Measurements from ENCODE around the gene FRRS1L. TPM values are rescaled to one million over a fixed set of nuclear protein-coding genes. Genes with fewer than 3 reads are reported as not detected.
A peak's percentile ranks its signal among the peaks of the same experiment; 100 is the strongest.

Gene FRRS1L, protein sequence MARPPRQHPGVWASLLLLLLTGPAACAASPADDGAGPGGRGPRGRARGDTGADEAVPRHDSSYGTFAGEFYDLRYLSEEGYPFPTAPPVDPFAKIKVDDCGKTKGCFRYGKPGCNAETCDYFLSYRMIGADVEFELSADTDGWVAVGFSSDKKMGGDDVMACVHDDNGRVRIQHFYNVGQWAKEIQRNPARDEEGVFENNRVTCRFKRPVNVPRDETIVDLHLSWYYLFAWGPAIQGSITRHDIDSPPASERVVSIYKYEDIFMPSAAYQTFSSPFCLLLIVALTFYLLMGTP
- 1 to 10 TPM; 3.9 to 5.9 (median 4.4) TPM for total RNA-seq
- polyA plus RNA-seq, result 0.91 TPM
- long read RNA-seq, donor 1, full-length matches to known transcripts, result 3 of 7 reads
- long read RNA-seq, donor 1, partial matches to known transcripts, result 3 of 7 reads
- long read RNA-seq, donor 1, other reads (novel, unspliced or antisense), result 1 of 7 reads
- long read RNA-seq, donor 2, partial matches to known transcripts, result 0 of 1 reads
- long read RNA-seq, donor 2, other reads (novel, unspliced or antisense), result 1 of 1 reads
- long read RNA-seq, donor 3, result 0 reads
- long read RNA-seq, donor 4, full-length matches to known transcripts, result 2 of 3 reads
- long read RNA-seq, donor 4, partial matches to known transcripts, result 1 of 3 reads
- long read RNA-seq, donor 4, other reads (novel, unspliced or antisense), result 0 of 3 reads

- peak; percentile 40 to 63 for ATAC-seq
- Histone ChIP-seq H3K4me1 (ENCODE audit: control insufficient read depth, insufficient read depth, low read length) (no peaks in the 10 kb centered on the region), H3K27ac (ENCODE audit: low read length) (no peak within 1 kb of the TSS), H3K9me3 (ENCODE audit: control insufficient read depth, low read length) (no peaks in the 10 kb centered on the region), H3K27me3 (ENCODE audit: control insufficient read depth, insufficient read depth) (no peaks in the 10 kb centered on the region), H3K4me3 (ENCODE audit: low read length) (peak within 1 kb of the TSS; percentile 64)
- intact Hi-C loops (cut with DNase I), result no loop called here
- WGBS, result 6% methylated on average over 82 of the region's 86 CpGs
- no peak for DNase-seq
Measured at GRCh38 chr9:109166771-109167601, at the start of gene FRRS1L. TSS of gene FRRS1L (minus strand) at chr9:109167249. CDS start at chr9:109167138, 111 bp downstream.

GRCh38 chr9:109214414-109214813, 47.4 kb upstream of the FRRS1L start:
- no peak overlapping the region for H3K27ac ChIP-seq (ENCODE audit: low read length)
- H3K27me3 ChIP-seq (ENCODE audit: control insufficient read depth, insufficient read depth), result no peaks in the 10 kb centered on the region
- DNase-seq (no peak), ATAC-seq (no peak)
- intact Hi-C loops (cut with DNase I), result no loop called here
- no peaks in the 10 kb centered on the region for H3K4me1 ChIP-seq (ENCODE audit: control insufficient read depth, insufficient read depth, low read length)
- no peaks in the 10 kb centered on the region for H3K9me3 ChIP-seq (ENCODE audit: control insufficient read depth, low read length)
- no peak overlapping the region for H3K4me3 ChIP-seq (ENCODE audit: low read length)
- 94% methylated on average over 6 of the region's 6 CpGs for WGBS

DNA sequence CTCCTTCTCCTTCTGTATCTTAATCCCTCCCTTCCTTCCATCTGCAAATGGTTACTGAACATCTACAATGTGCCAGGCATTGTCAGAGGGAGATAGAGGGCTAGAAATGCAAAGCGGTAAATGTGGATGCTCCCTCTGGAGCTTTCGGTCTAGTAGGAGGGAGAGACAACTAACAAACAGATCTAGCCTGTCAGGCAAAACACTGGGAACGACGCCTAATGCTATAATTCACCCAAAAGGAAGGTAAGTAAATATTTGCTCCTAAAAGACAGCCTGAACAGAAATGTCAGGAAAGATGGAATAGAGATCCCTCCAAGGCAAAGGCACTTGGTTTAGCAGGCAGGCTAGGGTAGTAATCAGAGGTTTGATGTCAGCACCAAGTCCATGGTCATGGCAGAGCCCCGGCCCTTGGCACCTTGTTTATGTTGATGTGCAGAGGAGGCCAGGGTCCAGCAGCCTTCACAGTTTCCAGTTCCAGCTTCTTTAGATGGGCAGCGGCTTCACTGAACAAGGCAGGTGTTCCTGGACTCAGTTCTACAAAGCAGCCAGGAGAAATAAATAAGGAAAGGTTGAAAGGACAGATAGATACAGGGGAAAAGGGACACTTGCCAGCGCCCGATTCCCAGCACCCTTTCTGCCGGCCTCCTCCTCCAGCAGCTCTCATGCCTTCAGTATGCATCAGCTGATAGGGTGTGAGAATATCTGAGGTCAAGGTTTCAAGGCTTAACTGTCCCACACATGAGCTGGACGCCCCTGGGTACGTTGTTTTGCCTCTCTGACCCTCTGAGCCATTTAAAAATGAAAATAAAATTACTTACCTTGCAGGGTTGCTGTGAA, 46.5 kb upstream of the FRRS1L start:
- no peak overlapping the region for H3K4me3 ChIP-seq (ENCODE audit: low read length)
- intact Hi-C loops (cut with DNase I), result no loop called here
- WGBS, result 68% methylated on average over 11 of the region's 11 CpGs
- H3K27me3 ChIP-seq (ENCODE audit: control insufficient read depth, insufficient read depth), result no peaks in the 10 kb centered on the region
- H3K27ac ChIP-seq (ENCODE audit: low read length), result peak overlapping the region; percentile 66
- ATAC-seq (peak; percentile 41 to 49), DNase-seq (peak in 1 of 3 donors; percentile 21)
- H3K9me3 ChIP-seq (ENCODE audit: control insufficient read depth, low read length), result no peaks in the 10 kb centered on the region
- H3K4me1 ChIP-seq (ENCODE audit: control insufficient read depth, insufficient read depth, low read length), result no peaks in the 10 kb centered on the region

- no peaks in the 10 kb centered on the region for H3K9me3 ChIP-seq (ENCODE audit: control insufficient read depth, low read length)
- no peak overlapping the region for H3K4me3 ChIP-seq (ENCODE audit: low read length)
- no peak overlapping the region for H3K27ac ChIP-seq (ENCODE audit: low read length)
- intact Hi-C loops (cut with DNase I), result no loop called here
- H3K4me1 ChIP-seq (ENCODE audit: control insufficient read depth, insufficient read depth, low read length), result no peaks in the 10 kb centered on the region
- 61% methylated on average over 4 of the region's 4 CpGs for WGBS
- DNase-seq (no peak), ATAC-seq (no peak)
- H3K27me3 ChIP-seq (ENCODE audit: control insufficient read depth, insufficient read depth), result no peaks in the 10 kb centered on the region
Measured at GRCh38 chr9:109212768-109213167, 45.7 kb upstream of the FRRS1L start.

DNA sequence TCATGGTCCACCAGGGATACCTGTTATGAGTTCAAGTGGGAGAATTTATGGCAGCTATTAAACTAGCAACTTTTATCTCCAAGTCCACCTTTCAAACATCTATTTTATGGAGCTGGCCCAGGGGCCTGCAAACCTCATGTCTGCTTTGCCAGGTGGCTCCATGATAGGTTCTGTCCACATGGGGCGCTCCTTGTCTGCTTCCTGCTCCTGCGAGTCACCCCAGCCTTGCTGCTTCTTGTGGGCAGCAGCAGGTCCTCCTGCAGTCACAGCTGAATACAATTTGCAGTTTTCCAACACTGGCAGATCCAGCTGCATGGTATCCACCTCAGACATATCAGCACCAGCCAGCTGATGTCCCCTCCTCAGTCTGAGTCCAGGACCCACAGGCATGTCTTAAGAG, 39.6 kb upstream of the FRRS1L start:
- H3K27ac ChIP-seq (ENCODE audit: low read length), result no peak overlapping the region
- WGBS, result 73% methylated on average over 2 of the region's 2 CpGs
- intact Hi-C loops (cut with DNase I), result no loop called here
- ATAC-seq (no peak), DNase-seq (no peak)
- no peaks in the 10 kb centered on the region for H3K27me3 ChIP-seq (ENCODE audit: control insufficient read depth, insufficient read depth)
- no peaks in the 10 kb centered on the region for H3K4me1 ChIP-seq (ENCODE audit: control insufficient read depth, insufficient read depth, low read length)
- no peak overlapping the region for H3K4me3 ChIP-seq (ENCODE audit: low read length)
- no peaks in the 10 kb centered on the region for H3K9me3 ChIP-seq (ENCODE audit: control insufficient read depth, low read length)

GRCh38 chr9:109205526-109205925, 38.5 kb upstream of the FRRS1L start:
- DNase-seq, result no peak
- 71% methylated on average over 1 of the region's 1 CpG for WGBS
- no peak overlapping the region for H3K27ac ChIP-seq (ENCODE audit: low read length)
- no peaks in the 10 kb centered on the region for H3K9me3 ChIP-seq (ENCODE audit: control insufficient read depth, low read length)
- H3K27me3 ChIP-seq (ENCODE audit: control insufficient read depth, insufficient read depth), result no peaks in the 10 kb centered on the region
- ATAC-seq, result no peak
- no peak overlapping the region for H3K4me3 ChIP-seq (ENCODE audit: low read length)
- H3K4me1 ChIP-seq (ENCODE audit: control insufficient read depth, insufficient read depth, low read length), result no peaks in the 10 kb centered on the region
- intact Hi-C loops (cut with DNase I), result no loop called here

DNA sequence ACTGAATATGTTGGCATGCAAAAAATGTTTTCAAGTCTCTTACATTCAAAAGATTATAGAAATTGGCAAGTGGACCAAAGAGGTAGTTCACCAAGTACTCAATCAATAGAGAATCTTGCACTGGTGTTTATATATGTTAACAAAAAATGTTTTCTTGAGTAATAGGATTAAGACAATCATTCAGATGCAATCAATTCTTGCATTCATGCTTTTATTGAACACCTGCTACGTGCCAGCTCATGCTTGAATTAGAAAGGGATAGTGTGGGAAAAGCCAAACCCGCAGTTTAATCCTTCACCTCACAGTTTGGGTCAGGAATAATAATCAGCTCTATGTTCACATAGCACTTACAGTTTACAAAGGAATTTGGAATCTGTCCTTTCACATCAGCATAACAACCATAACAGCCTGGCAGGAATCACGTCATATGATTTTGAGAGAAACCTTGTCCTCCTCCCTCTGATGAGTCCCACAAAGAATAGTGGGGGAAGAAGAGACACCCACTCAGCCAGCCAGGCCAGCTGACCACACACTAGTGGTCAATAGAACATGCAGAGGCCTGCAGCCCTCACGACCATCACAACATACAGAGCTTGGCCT, 36.8 kb upstream of the FRRS1L start:
- Histone ChIP-seq H3K27me3 (ENCODE audit: control insufficient read depth, insufficient read depth) (no peaks in the 10 kb centered on the region), H3K4me3 (ENCODE audit: low read length) (no peak overlapping the region), H3K27ac (ENCODE audit: low read length) (no peak overlapping the region), H3K9me3 (ENCODE audit: control insufficient read depth, low read length) (no peaks in the 10 kb centered on the region), H3K4me1 (ENCODE audit: control insufficient read depth, insufficient read depth, low read length) (no peaks in the 10 kb centered on the region)
- 76% methylated on average over 4 of the region's 4 CpGs for WGBS
- DNase-seq (no peak), ATAC-seq (no peak)
- intact Hi-C loops (cut with DNase I), result no loop called here

- ATAC-seq (no peak), DNase-seq (no peak)
- intact Hi-C loops (cut with DNase I), result loop anchor here in 1 of 4 donors (10.0 kb wide), 1 partner anchor 125 kb away; the partner anchor contains the start of gene EPB41L4B
- WGBS, result 78% methylated on average over 5 of the region's 5 CpGs
- H3K9me3 ChIP-seq (ENCODE audit: control insufficient read depth, low read length), result no peaks in the 10 kb centered on the region
- H3K4me3 ChIP-seq (ENCODE audit: low read length), result no peak overlapping the region
- H3K27me3 ChIP-seq (ENCODE audit: control insufficient read depth, insufficient read depth), result no peaks in the 10 kb centered on the region
- no peaks in the 10 kb centered on the region for H3K4me1 ChIP-seq (ENCODE audit: control insufficient read depth, insufficient read depth, low read length)
- H3K27ac ChIP-seq (ENCODE audit: low read length), result no peak overlapping the region
Measured at GRCh38 chr9:109199676-109200075, 32.6 kb upstream of the FRRS1L start.

DNA sequence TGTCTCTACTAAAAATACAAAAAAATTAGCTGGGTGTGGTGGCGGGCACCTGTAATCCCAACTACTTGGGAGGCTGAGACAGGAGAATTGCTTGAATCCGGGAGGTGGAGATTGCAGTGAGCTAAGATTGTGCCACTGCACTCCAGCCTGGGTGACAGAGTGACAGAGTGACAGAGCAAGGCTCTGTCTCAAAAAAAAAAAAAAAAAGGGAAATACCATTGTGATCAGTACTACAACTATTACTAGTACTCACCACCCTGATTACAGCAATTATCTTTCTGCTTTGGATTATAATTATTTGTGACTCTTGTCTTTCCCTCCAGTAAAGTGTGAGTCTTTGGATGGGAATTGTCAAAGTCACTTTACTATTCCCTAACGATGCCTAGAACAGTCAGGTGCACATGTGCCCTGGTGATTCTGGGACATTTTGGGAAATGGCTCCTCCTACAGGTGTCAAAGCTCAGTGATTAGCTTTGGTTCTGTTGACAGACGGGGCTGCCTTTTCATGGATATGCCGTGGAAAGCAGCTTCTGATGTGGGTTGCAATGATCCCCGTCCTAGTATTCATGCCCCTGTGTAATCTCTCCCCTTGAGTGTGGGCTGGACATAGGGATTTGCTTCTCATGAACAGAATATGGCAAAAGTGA, 31.8 kb upstream of the FRRS1L start:
- H3K4me3 ChIP-seq (ENCODE audit: low read length), result no peak overlapping the region
- ATAC-seq (no peak), DNase-seq (no peak)
- intact Hi-C loops (cut with DNase I), result loop anchor here in 1 of 4 donors (10.0 kb wide), 1 partner anchor 126 kb away; the partner anchor contains the start of gene EPB41L4B
- H3K27ac ChIP-seq (ENCODE audit: low read length), result no peak overlapping the region
- no peaks in the 10 kb centered on the region for H3K4me1 ChIP-seq (ENCODE audit: control insufficient read depth, insufficient read depth, low read length)
- no peaks in the 10 kb centered on the region for H3K9me3 ChIP-seq (ENCODE audit: control insufficient read depth, low read length)
- WGBS, result 61% methylated on average over 6 of the region's 6 CpGs
- H3K27me3 ChIP-seq (ENCODE audit: control insufficient read depth, insufficient read depth), result no peaks in the 10 kb centered on the region
